Measurements from ENCODE around the gene WDTC1. TPM values are rescaled to one million over a fixed set of nuclear protein-coding genes. Genes with fewer than 3 reads are reported as not detected.

Gene WDTC1
- total and polyA plus RNA-seq, 2 donors (not counting 1 experiment from before 2014, with no cell fraction given) = 32.5 to 69.1 TPM

DNA sequence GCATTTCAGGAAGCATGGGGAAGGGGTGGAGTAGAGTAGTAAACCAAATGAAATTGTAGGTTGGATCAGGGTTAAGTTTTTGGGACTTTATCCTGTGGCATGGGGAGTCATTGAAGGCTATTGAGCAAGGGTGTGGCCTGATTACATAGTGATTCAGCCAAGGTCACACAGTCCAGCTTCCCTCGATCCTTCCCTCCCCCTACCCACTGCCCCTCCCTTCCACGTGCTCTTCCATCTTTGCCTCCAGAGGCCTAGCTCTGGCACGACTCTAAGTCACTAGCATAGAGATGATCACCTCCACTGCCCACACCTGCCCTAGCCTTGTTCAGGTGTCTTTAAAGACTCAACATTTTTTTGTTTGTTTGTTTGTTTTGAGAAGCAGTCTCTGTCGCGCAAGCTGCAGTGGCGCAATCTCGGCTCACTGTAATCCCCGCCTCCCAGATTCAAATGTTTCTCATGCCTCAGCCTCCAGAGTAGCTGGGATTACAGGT is 42.3 kb upstream of the WDTC1 start:
- ATAC-seq (ENCODE audit: low read depth) = no peak
- H3K27me3 ChIP-seq (replicated peaks in 1 of 4; ENCODE audit: control extremely low read depth in 1 of 4, control insufficient read depth in 3 of 4, insufficient read depth in 4 of 4, low read length in 3 of 4) = no peaks in the 10 kb centered on the region
- no peaks in the 10 kb centered on the region for H3K9me3 ChIP-seq (ENCODE audit: control extremely low read depth in 1 of 3, control insufficient read depth in 2 of 3, insufficient read depth in 1 of 3, low read length in 2 of 3)
- no peaks in the 10 kb centered on the region for H3K4me1 ChIP-seq (ENCODE audit: control insufficient read depth in 2 of 2, insufficient read depth in 2 of 2, low read length in 2 of 2)
- no peak overlapping the region for H3K27ac ChIP-seq (ENCODE audit: low read length in 2 of 2)
- H4K20me1 ChIP-seq (ENCODE audit: control insufficient read depth, insufficient read depth, low read length, poor library complexity, severe bottlenecking) = no peaks in the 10 kb centered on the region
- no peaks in the 10 kb centered on the region for H3K79me2 ChIP-seq (ENCODE audit: control insufficient read depth, insufficient read depth, low read length)
- TF ChIP-seq, protein P1, sequence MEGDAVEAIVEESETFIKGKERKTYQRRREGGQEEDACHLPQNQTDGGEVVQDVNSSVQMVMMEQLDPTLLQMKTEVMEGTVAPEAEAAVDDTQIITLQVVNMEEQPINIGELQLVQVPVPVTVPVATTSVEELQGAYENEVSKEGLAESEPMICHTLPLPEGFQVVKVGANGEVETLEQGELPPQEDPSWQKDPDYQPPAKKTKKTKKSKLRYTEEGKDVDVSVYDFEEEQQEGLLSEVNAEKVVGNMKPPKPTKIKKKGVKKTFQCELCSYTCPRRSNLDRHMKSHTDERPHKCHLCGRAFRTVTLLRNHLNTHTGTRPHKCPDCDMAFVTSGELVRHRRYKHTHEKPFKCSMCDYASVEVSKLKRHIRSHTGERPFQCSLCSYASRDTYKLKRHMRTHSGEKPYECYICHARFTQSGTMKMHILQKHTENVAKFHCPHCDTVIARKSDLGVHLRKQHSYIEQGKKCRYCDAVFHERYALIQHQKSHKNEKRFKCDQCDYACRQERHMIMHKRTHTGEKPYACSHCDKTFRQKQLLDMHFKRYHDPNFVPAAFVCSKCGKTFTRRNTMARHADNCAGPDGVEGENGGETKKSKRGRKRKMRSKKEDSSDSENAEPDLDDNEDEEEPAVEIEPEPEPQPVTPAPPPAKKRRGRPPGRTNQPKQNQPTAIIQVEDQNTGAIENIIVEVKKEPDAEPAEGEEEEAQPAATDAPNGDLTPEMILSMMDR (IDR thresholded peaks at IDR 0.05) = no peak
- no peak for TF ChIP-seq EZH2 (IDR thresholded peaks at IDR 0.05; ENCODE audit: borderline replicate concordance, insufficient read depth, low read depth, low read length, poor library complexity, severe bottlenecking)
- Mint-ChIP-seq H3K27ac (no peak overlapping the region), H3K9me3 (ENCODE audit: insufficient read depth) (no peaks in the 10 kb centered on the region), H3K4me1 (no peaks in the 10 kb centered on the region), H3K27me3 (no peaks in the 10 kb centered on the region), H3K4me3 (no peak overlapping the region)
- no peak for DNase-seq
- no peak overlapping the region for H2AFZ ChIP-seq (ENCODE audit: insufficient read depth, low read depth, low read length, poor library complexity, severe bottlenecking)
- CTCF ChIA-PET = interaction anchor here (0.9 to 8.6 kb wide), 3 partner anchors 77 to 146 kb away, joined by 3 to 114 read pairs (median 3); no protein-coding TSS in a partner anchor
- no peak overlapping the region for H3K4me3 ChIP-seq (ENCODE audit: control extremely low read depth in 1 of 5, extremely low read depth in 1 of 5, insufficient read depth in 1 of 5, low read depth in 2 of 5, low read length in 4 of 5)
- H3K36me3 ChIP-seq (replicated peaks in 1 of 2; ENCODE audit: control extremely low read depth in 1 of 2, control insufficient read depth in 1 of 2, extremely low read depth in 1 of 2, insufficient read depth in 2 of 2, low read length in 1 of 2) = no peaks in the 10 kb centered on the region
- 95% methylated on average over 8 of the region's 8 CpGs for WGBS (ENCODE audit: insufficient coverage)
- H3K4me2 ChIP-seq (replicated peaks; ENCODE audit: low read depth, low read length, poor library complexity, severe bottlenecking) = no peak overlapping the region
- POLR2A ChIA-PET = no interaction called here
- H3K9ac ChIP-seq (ENCODE audit: low read length) = no peak overlapping the region
- intact Hi-C loops (cut with micrococcal nuclease) = no loop called here

DNA sequence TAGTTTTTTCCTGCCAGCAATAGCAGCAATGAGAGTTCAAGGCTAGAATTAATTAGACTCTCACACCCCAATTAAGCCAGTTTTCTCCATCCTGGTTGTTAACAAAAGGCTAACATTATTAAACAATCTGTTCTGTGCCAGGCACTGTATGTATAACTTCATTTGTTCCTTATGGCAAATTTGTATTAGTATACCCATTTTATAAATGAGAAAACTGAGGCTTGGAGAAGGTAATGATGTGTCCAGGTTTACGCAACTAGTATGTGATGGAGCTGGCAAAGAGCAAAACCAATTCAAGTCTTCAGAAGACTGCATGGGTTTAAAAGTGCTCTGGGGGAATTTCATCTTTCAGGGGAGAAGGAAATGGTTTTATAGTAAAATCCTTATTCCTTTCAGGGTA is 41.2 kb upstream of the WDTC1 start:
- Histone ChIP-seq H3K4me1 (ENCODE audit: control insufficient read depth in 2 of 2, insufficient read depth in 2 of 2, low read length in 2 of 2) (peaks cover 5% of the 10 kb centered on the region in 2 donors), H3K27me3 (replicated peaks in 1 of 4; ENCODE audit: control extremely low read depth in 1 of 4, control insufficient read depth in 3 of 4, insufficient read depth in 4 of 4, low read length in 3 of 4) (no peaks in the 10 kb centered on the region), H3K79me2 (ENCODE audit: control insufficient read depth, insufficient read depth, low read length) (no peaks in the 10 kb centered on the region), H3K4me2 (replicated peaks; ENCODE audit: low read depth, low read length, poor library complexity, severe bottlenecking) (no peak overlapping the region), H2AFZ (ENCODE audit: insufficient read depth, low read depth, low read length, poor library complexity, severe bottlenecking) (no peak overlapping the region), H3K9me3 (ENCODE audit: control extremely low read depth in 1 of 3, control insufficient read depth in 2 of 3, insufficient read depth in 1 of 3, low read length in 2 of 3) (no peaks in the 10 kb centered on the region), H3K9ac (ENCODE audit: low read length) (no peak overlapping the region), H3K4me3 (ENCODE audit: control extremely low read depth in 1 of 5, extremely low read depth in 1 of 5, insufficient read depth in 1 of 5, low read depth in 2 of 5, low read length in 4 of 5) (no peak overlapping the region), H3K36me3 (replicated peaks in 1 of 2; ENCODE audit: control extremely low read depth in 1 of 2, control insufficient read depth in 1 of 2, extremely low read depth in 1 of 2, insufficient read depth in 2 of 2, low read length in 1 of 2) (no peaks in the 10 kb centered on the region), H4K20me1 (ENCODE audit: control insufficient read depth, insufficient read depth, low read length, poor library complexity, severe bottlenecking) (no peaks in the 10 kb centered on the region), H3K27ac (ENCODE audit: low read length in 2 of 2) (no peak overlapping the region)
- CTCF ChIA-PET = interaction anchor here (0.9 to 8.6 kb wide), 2 partner anchors 79 to 91 kb away, joined by 3 to 114 read pairs; no protein-coding TSS in a partner anchor
- WGBS (ENCODE audit: insufficient coverage) = no CpG with 5 or more reads among the region's 1 CpG
- Mint-ChIP-seq H3K4me3 (no peak overlapping the region), H3K27me3 (no peaks in the 10 kb centered on the region), H3K9me3 (ENCODE audit: insufficient read depth) (no peaks in the 10 kb centered on the region), H3K4me1 (peaks cover 5% of the 10 kb centered on the region), H3K27ac (no peak overlapping the region)
- POLR2A ChIA-PET = no interaction called here
- TF ChIP-seq, protein P1 (IDR thresholded peaks at IDR 0.05) = no peak
- TF ChIP-seq EZH2 (IDR thresholded peaks at IDR 0.05; ENCODE audit: borderline replicate concordance, insufficient read depth, low read depth, low read length, poor library complexity, severe bottlenecking) = no peak
- ATAC-seq (ENCODE audit: low read depth) = no peak
- no peak for DNase-seq
- intact Hi-C loops (cut with micrococcal nuclease) = no loop called here

Data from B cell (primary cell).